K562 (cell line): Measurements from ENCODE around the gene HRH3. TPM values are rescaled to one million over a fixed set of nuclear protein-coding genes. Genes with fewer than 3 reads are reported as not detected.

ENCODE experiments used
- CXXC5 ChIP-seq: fragments of 250-450 bp; sonication (Bioruptor Pico); IDR thresholded peaks from 2 replicates; pipeline ENCODE4 v1.8.0; 2022; ENCODE audit warnings: inconsistent platforms, mild to moderate bottlenecking, moderate library complexity
- GABPB2 ChIP-seq: fragments of 250-450 bp; sonication (Bioruptor Pico); conservative IDR thresholded peaks from 2 replicates; pipeline ENCODE4 v1.5.1; 2021; ENCODE audit warnings: mild to moderate bottlenecking
- NUFIP1 ChIP-seq: fragments of 450-650 bp; IDR thresholded peaks from 2 replicates; pipeline ENCODE4 v1.6.1; 2018; ENCODE audit not compliant: partially characterized antibody
- RHOXF2B ChIP-seq: fragments of 250-450 bp; sonication (Bioruptor Pico); conservative IDR thresholded peaks from 2 replicates; pipeline ENCODE4 v1.5.1; 2021
- STAT5B ChIP-seq: fragments of 250-450 bp; sonication (Bioruptor Pico); IDR thresholded peaks from 2 replicates; pipeline ENCODE4 v1.8.0; 2021; ENCODE audit warnings: mild to moderate bottlenecking, inconsistent platforms
- ZC3H4 ChIP-seq: sonication (generic); formaldehyde crosslinking; IDR thresholded peaks from 2 replicates; pipeline ENCODE4 v1.9.0; 2021; ENCODE audit warnings: missing genetic modification reagents, borderline replicate concordance
- ZKSCAN8 ChIP-seq: fragments of 200-800 bp; sonication (Bioruptor generic); IDR thresholded peaks from 2 replicates; pipeline ENCODE4 v1.6.1; 2016; ENCODE audit warnings: missing genetic modification characterization, missing compliant biosample characterization
- ZNF263 ChIP-seq: sonication (generic); formaldehyde crosslinking; IDR thresholded peaks from 2 replicates; pipeline ENCODE4 v1.8.0; 2022; ENCODE audit warnings: mild to moderate bottlenecking, missing genetic modification reagents, borderline replicate concordance
- ZNF274 ChIP-seq: IDR thresholded peaks from 2 replicates; pipeline ENCODE4 v1.6.1; 2011; ENCODE audit warnings: low read depth, mild to moderate bottlenecking, low read length, moderate library complexity, borderline replicate concordance
- ZNF3 ChIP-seq: fragments of 250-450 bp; sonication (Bioruptor Pico); IDR thresholded peaks from 2 replicates; pipeline ENCODE4 v1.5.0; 2021; ENCODE audit warnings: mild to moderate bottlenecking, moderate library complexity
- ZNF407 ChIP-seq: fragments of 450-650 bp; IDR thresholded peaks from 2 replicates; pipeline ENCODE4 v1.6.1; 2016; ENCODE audit warnings: low read depth
- polyA plus RNA-seq, 8 experiments: library from polyadenylated mRNA; depleted of rRNA in 4 of 8; stranded (reverse) in 5 of 8; unstranded in 3 of 8; fragments of >200 nt; fragmentation: Nextera tagmentation in 2 of 8; fragmentation: Illumina TruSeq in 1 of 8; extraction: Ambion mirVana in 2 of 8; extraction: Trizol in 1 of 8; gene quantifications; 2 replicates each; pipeline versions ENCODE4 v1.2.1 to v1.2.3, GENCODE V29; 2011 to 2014; ENCODE audit warnings: inconsistent platforms in 1 of 8, missing spikeins in 1 of 8
- total RNA-seq, 7 experiments: library from RNA; depleted of rRNA in 6 of 7; stranded (reverse); fragments of >200 nt in 6 of 7; fragmentation: Illumina TruSeq in 2 of 7; extraction: Trizol in 2 of 7; gene quantifications; 2 replicates each; pipeline versions ENCODE4 v1.2.1 to v1.2.3, GENCODE V29; 2011 to 2021; ENCODE audit warnings: low replicate concordance in 1 of 7
- TF ChIP-seq, protein P1 (sequence below): sonication (generic); formaldehyde crosslinking; IDR thresholded peaks from 2 replicates; pipeline ENCODE4 v1.8.0; 2023; ENCODE audit warnings: mild to moderate bottlenecking, missing genetic modification reagents
- TF ChIP-seq, protein P2 (sequence below), 2 experiments: IDR thresholded peaks in 1 of 2; conservative IDR thresholded peaks in 1 of 2; 2 replicates each; pipeline ENCODE4 v1.6.1; 2016; ENCODE audit warnings: low read depth in 2 of 2, mild to moderate bottlenecking in 1 of 2, missing compliant biosample characterization in 1 of 2, missing genetic modification characterization in 1 of 2, moderate library complexity in 1 of 2

The HRH3 gene
- total and polyA plus RNA-seq, 9 of the 15 experiments (the other 6 are each of a cell fraction or from before 2014, with no cell fraction given), result not detected

DNA sequence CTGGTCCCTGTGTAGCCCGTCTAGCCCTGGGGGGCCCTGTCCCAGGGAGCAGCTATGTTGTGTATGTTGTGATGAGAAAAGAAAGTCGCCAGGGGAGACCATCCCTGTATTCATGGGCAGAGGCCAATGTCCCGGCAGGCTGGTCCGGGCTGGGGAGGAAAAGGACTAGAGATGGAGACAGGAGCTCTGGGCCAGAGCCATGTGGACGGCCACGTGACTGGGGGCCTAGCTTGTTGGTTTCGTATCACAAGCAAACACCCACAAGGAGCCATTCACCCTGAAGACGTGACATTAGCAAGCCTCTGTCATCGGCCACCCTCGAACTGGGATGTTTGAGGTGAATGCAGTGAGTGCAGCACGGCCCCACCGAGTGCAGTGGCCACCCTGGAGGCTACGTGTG is 2.9 kb upstream of the HRH3 start (continued):
- TF ChIP-seq ZNF263 (CRISPR knock-in tag), result no peak
- TF ChIP-seq ZNF274, result no peak
- TF ChIP-seq, protein P1, sequence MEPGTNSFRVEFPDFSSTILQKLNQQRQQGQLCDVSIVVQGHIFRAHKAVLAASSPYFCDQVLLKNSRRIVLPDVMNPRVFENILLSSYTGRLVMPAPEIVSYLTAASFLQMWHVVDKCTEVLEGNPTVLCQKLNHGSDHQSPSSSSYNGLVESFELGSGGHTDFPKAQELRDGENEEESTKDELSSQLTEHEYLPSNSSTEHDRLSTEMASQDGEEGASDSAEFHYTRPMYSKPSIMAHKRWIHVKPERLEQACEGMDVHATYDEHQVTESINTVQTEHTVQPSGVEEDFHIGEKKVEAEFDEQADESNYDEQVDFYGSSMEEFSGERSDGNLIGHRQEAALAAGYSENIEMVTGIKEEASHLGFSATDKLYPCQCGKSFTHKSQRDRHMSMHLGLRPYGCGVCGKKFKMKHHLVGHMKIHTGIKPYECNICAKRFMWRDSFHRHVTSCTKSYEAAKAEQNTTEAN (CRISPR knock-in tag), result no peak
- no peak for TF ChIP-seq NUFIP1
- TF ChIP-seq ZNF3, result no peak
- TF ChIP-seq ZNF407, result no peak
- no peak for TF ChIP-seq ZC3H4
- no peak for TF ChIP-seq ZKSCAN8
- no peak for TF ChIP-seq RHOXF2B (CRISPR knock-in tag)
- TF ChIP-seq GABPB2 (CRISPR knock-in tag), result no peak
- TF ChIP-seq STAT5B (CRISPR knock-in tag), result no peak
- no peak for TF ChIP-seq CXXC5 (CRISPR knock-in tag)
- TF ChIP-seq, protein P2, sequence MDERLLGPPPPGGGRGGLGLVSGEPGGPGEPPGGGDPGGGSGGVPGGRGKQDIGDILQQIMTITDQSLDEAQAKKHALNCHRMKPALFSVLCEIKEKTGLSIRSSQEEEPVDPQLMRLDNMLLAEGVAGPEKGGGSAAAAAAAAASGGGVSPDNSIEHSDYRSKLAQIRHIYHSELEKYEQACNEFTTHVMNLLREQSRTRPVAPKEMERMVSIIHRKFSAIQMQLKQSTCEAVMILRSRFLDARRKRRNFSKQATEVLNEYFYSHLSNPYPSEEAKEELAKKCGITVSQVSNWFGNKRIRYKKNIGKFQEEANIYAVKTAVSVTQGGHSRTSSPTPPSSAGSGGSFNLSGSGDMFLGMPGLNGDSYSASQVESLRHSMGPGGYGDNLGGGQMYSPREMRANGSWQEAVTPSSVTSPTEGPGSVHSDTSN (CRISPR knock-in tag; IDR thresholded peaks at IDR 0.05; ENCODE audit: low read depth), result no peak
- TF ChIP-seq, protein P2 (tag; conservative IDR thresholded peaks at IDR 0.05; ENCODE audit: low read depth), result no peak
- TF ChIP-seq, all 486 proteins: peak for 5
